Keratinocyte (primary cell): Measurements from ENCODE around the gene PATZ1. TPM values are rescaled to one million over a fixed set of nuclear protein-coding genes. Genes with fewer than 3 reads are reported as not detected.

Experiments
- DNase-seq: peaks from one replicate; pipeline ENCODE4 v3.0.0-alpha.2; 2011; ENCODE audit warnings: low read depth, missing footprints, low spot score
- FAIRE-seq: peaks from 2 replicates; lab custom pipeline; 2011; peaks lifted over from hg19 to GRCh38; lab: Jason Lieb, UNC
- H2AFZ ChIP-seq: 2 replicates; pipeline ENCODE4 v1.6.0; 2012; ENCODE audit warnings: low read length, control low read depth, inconsistent platforms; ENCODE audit not compliant: control insufficient read depth
- H3K27ac ChIP-seq: 2 replicates; pipeline ENCODE4 v1.5.1; 2011; ENCODE audit warnings: low read length; ENCODE audit not compliant: control insufficient read depth, insufficient read depth
- H3K27me3 ChIP-seq: 3 replicates; pipeline ENCODE4 v1.6.0; 2011; ENCODE audit warnings: low read length; ENCODE audit not compliant: control insufficient read depth, insufficient read depth; ENCODE audit errors: extremely low read depth
- H3K36me3 ChIP-seq, 2 experiments: 2 replicates in 1 of 2; 3 replicates in 1 of 2; pipeline ENCODE4 v1.5.1; 2011; ENCODE audit warnings: low read length in 2 of 2, mild to moderate bottlenecking in 1 of 2; ENCODE audit not compliant: control insufficient read depth in 2 of 2, insufficient read depth in 2 of 2; ENCODE audit errors: extremely low read depth in 1 of 2
- H3K4me1 ChIP-seq: 3 replicates; pipeline ENCODE4 v1.5.1; 2011; ENCODE audit warnings: low read length; ENCODE audit not compliant: control insufficient read depth, insufficient read depth; ENCODE audit errors: extremely low read depth
- H3K4me2 ChIP-seq: 3 replicates; pipeline ENCODE4 v1.6.0; 2011; ENCODE audit warnings: low read depth, low read length; ENCODE audit not compliant: control insufficient read depth, insufficient read depth; ENCODE audit errors: extremely low read depth
- H3K4me3 ChIP-seq, 3 experiments: fragments of 200-600 bp in 1 of 3; sonication (generic) in 1 of 3; 2 replicates in 2 of 3; 3 replicates in 1 of 3; pipeline ENCODE4 v1.5.1; 2011 to 2016; ENCODE audit warnings: low read length in 3 of 3, mild to moderate bottlenecking in 3 of 3, control low read depth in 2 of 3, inconsistent platforms in 1 of 3, low read depth in 1 of 3, mixed read lengths in 1 of 3, mixed run types in 1 of 3, moderate library complexity in 1 of 3; ENCODE audit not compliant: control insufficient read depth in 2 of 3, insufficient read depth in 2 of 3; ENCODE audit errors: extremely low read depth in 1 of 3
- H3K79me2 ChIP-seq: 2 replicates; pipeline ENCODE4 v1.6.0; 2012; ENCODE audit warnings: low read length; ENCODE audit not compliant: control insufficient read depth, insufficient read depth
- H3K9ac ChIP-seq: 3 replicates; pipeline ENCODE4 v1.6.0; 2011; ENCODE audit warnings: low read length; ENCODE audit not compliant: control insufficient read depth, insufficient read depth; ENCODE audit errors: extremely low read depth
- H3K9me1 ChIP-seq: 3 replicates; pipeline ENCODE4 v1.6.0; 2011; ENCODE audit warnings: low read length; ENCODE audit not compliant: control insufficient read depth, insufficient read depth; ENCODE audit errors: extremely low read depth
- H3K9me3 ChIP-seq: 2 replicates; pipeline ENCODE4 v1.5.1; 2012; ENCODE audit warnings: low read depth, low read length; ENCODE audit not compliant: control insufficient read depth
- H4K20me1 ChIP-seq: 3 replicates; pipeline ENCODE4 v1.6.0; 2011; ENCODE audit warnings: low read length; ENCODE audit not compliant: control insufficient read depth, insufficient read depth; ENCODE audit errors: extremely low read depth
- CTCF ChIP-seq, 3 experiments: IDR thresholded peaks in 1 of 3; conservative IDR thresholded peaks in 1 of 3; optimal IDR thresholded peaks in 1 of 3; 2 replicates in 2 of 3; 3 replicates in 1 of 3; pipeline versions ENCODE3 to v1.5.1; 2011; ENCODE audit warnings: low read length in 3 of 3, mild to moderate bottlenecking in 3 of 3, moderate library complexity in 2 of 3, control low read depth in 1 of 3, inconsistent platforms in 1 of 3; ENCODE audit not compliant: insufficient read depth in 2 of 3; ENCODE audit errors: extremely low read depth in 1 of 3
- EZH2 ChIP-seq: IDR thresholded peaks from one replicate; pipeline ENCODE4 v1.6.1; 2012; ENCODE audit warnings: inconsistent platforms, mild to moderate bottlenecking, low read length, moderate library complexity
- dilution Hi-C: fragments of 300-500 bp; cut with MboI; formaldehyde crosslinking; loops from one replicate; pipeline ENCODE4 v1.7.0; 2020; ENCODE audit warnings: low sequenced_read_pairs; ENCODE audit not compliant: extremely low pct_ligation_motif_present
- polyA plus RNA-seq, 5 experiments: library from polyadenylated mRNA; depleted of rRNA in 3 of 5; stranded (reverse) in 3 of 5; stranded (forward) in 1 of 5; unstranded in 1 of 5; fragments of >200 nt; gene quantifications; 1 replicate in 1 of 5; 2 replicates in 3 of 5; 3 replicates in 1 of 5; pipeline versions ENCODE4 v1.2.1 to v1.2.3, GENCODE V29; 2011 to 2012; ENCODE audit warnings: missing spikeins in 2 of 5, low read depth in 1 of 5, low replicate concordance in 1 of 5

PATZ1 gene
- polyA plus RNA-seq, 1 donor (not counting 4 experiments of a cell fraction or from before 2014, with no cell fraction given), result 3.4 TPM

GRCh38 chr22:31295831-31296657, 50.1 kb downstream of the PATZ1 start:
- no peaks in the 10 kb centered on the region for H3K9me3 ChIP-seq
- TF ChIP-seq EZH2 (no peak), CTCF (optimal IDR thresholded peaks at IDR 0.05 in 1 of 3, IDR thresholded peaks at IDR 0.05 in 1 of 3, conservative IDR thresholded peaks at IDR 0.05 in 1 of 3; ENCODE audit: extremely low read depth in 1 of 3, insufficient read depth in 2 of 3, low read length in 3 of 3) (no peak)
- no peaks in the 10 kb centered on the region for H3K27me3 ChIP-seq
- H3K79me2 ChIP-seq, result peaks cover 2% of the 10 kb centered on the region
- H3K27ac ChIP-seq, result peak overlapping the region; percentile 95
- no peak for DNase-seq
- H2AFZ ChIP-seq, result peak overlapping the region; percentile 84
- peaks cover 41% of the 10 kb centered on the region for H3K4me1 ChIP-seq
- peak; percentile 43 for FAIRE-seq
- peak overlapping the region; percentile 70 for H3K9ac ChIP-seq
- H3K4me3 ChIP-seq, result peak overlapping the region in 2 of 3 experiments; percentile 23 to 53
- H4K20me1 ChIP-seq, result no peaks in the 10 kb centered on the region
- H3K4me2 ChIP-seq, result peak overlapping the region; percentile 91
- dilution Hi-C loops, result no loop called here
- H3K9me1 ChIP-seq, result no peaks in the 10 kb centered on the region
- no peaks in the 10 kb centered on the region for H3K36me3 ChIP-seq

- DNase-seq (no peak), FAIRE-seq (peak; percentile 44)
- Histone ChIP-seq H3K4me2 (peak overlapping the region; percentile 91), H3K9ac (peak overlapping the region; percentile 70), H4K20me1 (no peaks in the 10 kb centered on the region), H3K9me1 (no peaks in the 10 kb centered on the region), H3K4me1 (peaks cover 41% of the 10 kb centered on the region), H3K27me3 (no peaks in the 10 kb centered on the region), H3K27ac (peak overlapping the region; percentile 95), H3K36me3 (no peaks in the 10 kb centered on the region), H3K79me2 (peaks cover 2% of the 10 kb centered on the region), H3K4me3 (peak overlapping the region in 2 of 3 experiments; percentile 23 to 53), H3K9me3 (no peaks in the 10 kb centered on the region), H2AFZ (peak overlapping the region; percentile 61)
- dilution Hi-C loops, result no loop called here
- TF ChIP-seq EZH2 (no peak), CTCF (optimal IDR thresholded peaks at IDR 0.05 in 1 of 3, IDR thresholded peaks at IDR 0.05 in 1 of 3, conservative IDR thresholded peaks at IDR 0.05 in 1 of 3; ENCODE audit: extremely low read depth in 1 of 3, insufficient read depth in 2 of 3, low read length in 3 of 3) (no peak)
Measured at GRCh38 chr22:31295360-31295759, 50.8 kb downstream of the PATZ1 start.
